Middle frontal gyrus (tissue), 1 donor: ENCODE data around the gene GAREM1.

Source experiments
- DNase-seq: peaks from one replicate; pipeline ENCODE4 v3.0.0-alpha.2; 2015; ENCODE audit warnings: low spot score; ENCODE audit errors: extremely low spot score

The GAREM1 gene

DNA sequence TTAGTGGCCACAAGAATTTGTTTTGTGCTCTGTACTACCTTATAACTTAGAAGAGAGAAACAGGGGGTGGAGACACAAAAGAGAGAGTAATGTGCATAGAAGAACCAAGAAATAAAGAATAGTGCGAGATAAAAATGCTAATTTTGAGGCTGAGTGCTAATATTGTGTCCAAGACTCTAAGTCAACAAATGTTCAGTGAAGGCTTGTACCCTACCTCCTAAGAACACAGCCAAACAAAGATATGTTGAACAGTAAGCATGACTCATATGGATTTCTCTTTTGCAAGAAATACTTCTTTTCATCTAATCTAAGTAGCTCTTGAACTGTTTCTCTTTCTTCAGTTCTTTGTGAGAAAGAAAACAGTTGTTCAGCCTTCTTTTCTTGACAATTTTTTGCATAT, 45.2 kb downstream of the GAREM1 start:
- no peak for DNase-seq

DNA sequence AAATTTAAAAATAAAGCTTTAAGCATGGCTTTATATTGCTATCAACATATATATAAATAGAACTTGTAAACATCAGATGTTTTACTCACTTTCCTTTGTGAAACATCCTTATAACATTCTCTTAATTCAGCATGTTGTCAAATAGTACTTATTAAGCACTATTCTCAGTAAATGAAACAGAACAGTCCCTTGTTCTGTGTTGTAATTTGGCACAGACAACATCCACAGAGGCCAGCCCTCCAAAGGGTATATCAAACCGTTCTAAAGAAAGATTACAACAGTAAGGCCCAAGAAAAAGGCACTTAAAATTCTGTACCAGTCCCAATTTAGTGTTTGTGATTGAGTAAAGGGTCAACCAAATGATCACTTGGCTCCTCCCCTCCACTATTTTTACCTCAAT, 46.0 kb downstream of the GAREM1 start:
- no peak for DNase-seq

DNA sequence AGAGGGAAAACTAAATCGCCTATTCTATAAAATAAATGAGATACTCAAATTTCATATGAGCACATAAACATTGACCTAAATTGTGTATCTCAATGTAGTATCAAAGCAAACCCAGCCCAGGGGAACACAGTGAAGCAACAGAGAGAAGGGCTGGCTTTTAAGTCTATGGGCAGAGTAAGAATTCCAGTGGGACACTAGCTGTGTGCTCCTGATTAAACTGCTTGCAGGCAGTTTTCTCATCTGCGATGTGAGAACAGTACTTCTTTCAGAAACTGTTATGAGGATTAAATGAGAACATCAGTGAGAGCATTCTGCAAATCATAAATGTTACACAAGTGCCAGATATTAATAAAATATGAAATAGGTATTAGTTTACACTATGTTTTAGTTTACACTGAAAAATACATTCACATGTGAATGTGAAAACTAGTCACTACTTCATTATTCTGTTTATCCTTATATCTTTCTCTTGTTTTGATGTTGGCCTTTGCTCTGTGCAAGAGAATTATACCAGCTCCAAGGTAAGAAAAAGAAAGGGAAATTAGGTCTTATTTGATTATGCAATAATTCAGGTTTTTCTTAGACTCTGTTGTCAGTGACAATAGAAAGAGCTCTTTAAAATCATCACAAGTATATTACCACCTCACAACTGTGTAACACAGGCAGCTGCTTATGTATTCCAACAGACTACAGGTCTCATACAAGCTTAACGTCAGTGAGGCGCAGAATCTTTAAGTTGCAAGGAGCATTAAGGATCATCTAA, 47.5 kb downstream of the GAREM1 start:
- no peak for DNase-seq

DNA sequence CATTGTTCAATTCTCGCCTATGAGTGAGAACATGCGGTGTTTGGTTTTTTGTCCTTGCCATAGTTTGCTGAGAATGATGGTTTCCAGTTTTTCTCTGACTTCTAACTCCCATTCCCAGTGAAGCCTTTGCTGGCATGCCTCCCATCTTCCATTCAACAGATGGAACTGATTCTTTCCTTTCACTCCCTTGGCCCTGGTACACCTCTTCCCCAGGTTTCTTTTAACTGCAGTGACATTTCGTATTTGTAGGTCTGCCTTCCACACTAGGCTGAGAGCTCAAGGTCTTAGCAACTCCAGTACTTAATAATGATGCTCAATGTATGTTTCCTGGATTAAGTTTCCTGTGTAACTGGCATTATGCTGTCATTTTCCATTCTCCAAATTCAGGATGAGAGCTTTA, 48.5 kb downstream of the GAREM1 start:
- DNase-seq = no peak

DNA sequence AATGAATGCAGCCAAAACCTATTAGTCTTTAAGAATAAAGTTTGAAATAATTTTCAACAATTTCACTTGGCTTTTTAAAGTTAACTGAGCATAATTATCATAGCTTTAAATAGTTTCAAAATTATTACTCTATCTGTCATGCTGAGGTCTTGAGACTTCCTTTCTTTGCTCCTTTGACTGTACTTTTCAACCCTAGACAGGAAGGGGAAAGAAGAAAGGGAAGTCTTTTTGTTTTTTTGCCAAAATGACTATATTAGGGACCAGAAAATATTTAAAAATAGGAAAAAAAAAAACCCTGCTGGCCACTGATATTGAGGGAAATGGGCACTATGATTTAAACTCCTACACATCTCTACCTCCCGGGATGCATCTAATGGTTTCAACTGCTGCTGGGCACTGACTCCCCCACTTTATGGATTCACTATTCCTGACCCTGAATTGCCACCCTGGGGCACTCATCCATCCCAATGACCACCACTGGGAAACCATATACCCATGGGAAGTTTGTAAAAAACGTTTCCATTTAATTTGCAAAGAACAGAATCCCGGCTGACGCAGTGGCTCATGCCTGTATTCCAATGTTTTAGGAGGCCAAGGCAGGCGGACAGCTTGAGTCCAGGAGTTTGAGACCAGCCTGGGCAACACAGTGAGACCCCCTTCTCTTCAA, 50.5 kb downstream of the GAREM1 start:
- no peak for DNase-seq

DNA sequence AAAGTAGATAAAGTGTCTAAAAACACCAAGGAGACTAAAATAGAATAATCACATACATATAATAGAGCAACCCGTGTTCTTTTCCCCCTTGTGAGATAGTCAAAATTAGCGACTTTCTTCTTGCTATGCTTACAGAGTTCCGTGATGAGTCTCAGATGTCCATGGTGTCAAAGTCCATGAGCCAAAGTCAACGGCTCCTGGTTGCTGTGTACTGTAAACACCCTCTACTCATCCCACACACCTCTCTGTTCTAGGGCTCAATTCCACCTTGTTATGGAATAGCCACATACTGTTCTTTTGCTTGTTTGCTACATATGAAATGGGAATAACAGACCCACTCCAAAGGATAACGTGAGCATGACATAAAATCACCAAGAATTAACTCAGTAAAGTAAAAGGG, 52.5 kb downstream of the GAREM1 start:
- DNase-seq = no peak

DNA sequence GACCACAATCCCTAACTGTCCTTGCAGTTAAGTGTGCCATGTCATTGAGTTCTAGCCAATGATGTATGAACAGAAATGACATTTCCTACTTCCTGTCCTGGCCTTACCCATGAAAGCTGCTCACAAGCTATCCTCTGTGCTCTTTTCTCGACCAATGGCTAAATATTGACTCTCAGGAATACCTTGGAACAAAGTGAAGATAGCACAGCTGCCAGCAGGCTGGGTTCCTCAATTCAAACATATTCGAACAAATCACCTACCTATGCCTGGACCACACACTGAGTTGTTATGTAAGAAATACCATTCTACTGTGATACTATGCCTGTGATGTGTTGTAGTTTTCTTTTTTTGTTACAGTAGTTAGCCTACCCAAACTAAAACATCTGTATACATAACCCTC, 65.1 kb downstream of the GAREM1 start:
- no peak for DNase-seq

DNA sequence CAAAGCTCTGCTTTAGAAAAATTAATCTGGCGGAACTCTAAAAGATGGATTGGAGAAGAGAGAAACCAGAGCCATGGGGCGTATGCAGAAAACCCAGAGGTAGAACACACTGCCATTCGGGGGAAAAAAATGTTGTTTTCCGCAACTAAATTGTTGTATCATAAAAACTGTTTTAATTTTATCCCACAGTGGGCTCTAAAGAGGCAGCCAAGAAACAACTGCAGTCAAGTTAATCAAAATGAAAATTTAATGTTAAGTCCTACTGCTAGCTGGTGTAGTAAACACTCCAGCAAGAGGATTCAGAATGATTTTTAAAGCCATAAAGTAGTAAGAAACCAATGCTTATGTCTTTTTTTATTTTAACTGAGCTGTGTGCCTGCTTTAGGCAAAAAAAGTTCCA, 69.1 kb downstream of the GAREM1 start:
- no peak for DNase-seq

DNA sequence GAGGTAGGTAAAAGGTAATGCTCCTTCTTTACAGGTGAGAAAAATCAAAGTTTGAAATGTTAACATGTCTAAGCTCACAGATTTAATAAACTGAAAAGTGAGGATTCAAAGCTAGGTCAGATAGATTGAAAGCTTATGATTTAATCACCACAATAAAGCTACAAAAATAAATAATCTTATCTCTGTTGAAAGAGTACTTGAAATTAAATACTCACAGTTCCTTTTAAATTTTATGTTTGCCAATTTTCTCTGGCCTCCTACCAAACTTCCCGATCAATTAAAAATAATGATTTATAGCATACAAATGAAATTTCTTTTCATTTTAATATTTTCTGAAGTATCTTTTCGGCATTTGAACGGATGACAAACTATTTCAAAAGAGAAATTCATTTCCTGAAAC, 77.3 kb downstream of the GAREM1 start:
- no peak for DNase-seq

DNA sequence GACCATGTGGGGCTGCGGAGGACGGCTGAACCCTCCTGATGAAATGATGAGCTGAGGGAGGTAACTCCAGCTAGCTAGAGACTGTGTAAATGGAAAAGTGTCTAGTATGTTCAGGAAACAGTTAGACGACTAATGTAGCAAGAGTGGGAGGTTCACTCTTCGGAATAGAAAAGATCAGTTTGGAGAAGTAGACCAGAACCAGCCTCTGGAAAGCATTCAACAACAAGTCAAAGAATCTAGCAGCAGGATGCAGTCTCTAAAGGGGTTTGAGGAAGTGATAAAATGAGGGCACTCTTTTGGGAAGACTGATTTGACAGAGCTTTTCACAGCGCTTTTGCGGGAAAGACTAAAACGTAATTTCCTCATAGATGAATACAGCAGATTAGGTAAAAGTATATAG, 79.6 kb downstream of the GAREM1 start:
- DNase-seq = no peak

DNA sequence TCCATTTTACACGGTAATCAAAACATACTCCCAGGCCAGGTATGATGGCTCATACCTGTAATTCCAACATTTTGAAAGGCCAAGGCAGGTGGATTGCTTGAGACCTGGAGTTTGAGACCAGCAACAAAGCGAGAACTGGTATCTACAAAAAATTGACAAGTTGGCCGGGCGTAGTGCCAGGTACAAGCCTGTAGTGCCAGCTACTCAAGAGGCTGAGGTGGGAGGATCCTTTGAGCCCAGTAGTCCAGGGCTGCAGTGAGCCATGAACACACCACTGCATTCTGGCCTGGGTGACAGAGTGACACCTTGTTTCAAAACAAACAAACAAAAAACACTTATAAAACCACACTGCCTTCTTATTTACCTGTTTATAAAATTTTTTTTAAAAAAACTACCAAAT, 80.8 kb downstream of the GAREM1 start:
- no peak for DNase-seq

DNA sequence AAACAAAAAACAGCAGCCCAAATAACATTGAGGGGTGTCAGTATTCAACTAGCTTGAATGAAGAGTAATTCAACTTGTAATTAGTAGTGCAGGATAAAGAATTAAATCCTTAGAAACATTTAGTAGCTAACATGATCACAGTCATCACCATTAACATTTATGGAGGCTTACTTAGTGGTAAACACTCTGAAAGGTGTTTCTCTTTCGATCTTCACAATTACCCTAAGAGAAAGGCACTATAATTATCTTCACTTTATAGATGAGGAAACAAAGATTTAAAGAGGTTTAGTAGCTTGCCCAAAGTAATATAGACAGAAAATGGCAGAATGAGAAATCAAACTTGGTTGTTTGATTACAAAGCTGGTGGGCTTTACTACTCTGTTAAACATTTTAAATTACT, 81.5 kb downstream of the GAREM1 start:
- no peak for DNase-seq

DNA sequence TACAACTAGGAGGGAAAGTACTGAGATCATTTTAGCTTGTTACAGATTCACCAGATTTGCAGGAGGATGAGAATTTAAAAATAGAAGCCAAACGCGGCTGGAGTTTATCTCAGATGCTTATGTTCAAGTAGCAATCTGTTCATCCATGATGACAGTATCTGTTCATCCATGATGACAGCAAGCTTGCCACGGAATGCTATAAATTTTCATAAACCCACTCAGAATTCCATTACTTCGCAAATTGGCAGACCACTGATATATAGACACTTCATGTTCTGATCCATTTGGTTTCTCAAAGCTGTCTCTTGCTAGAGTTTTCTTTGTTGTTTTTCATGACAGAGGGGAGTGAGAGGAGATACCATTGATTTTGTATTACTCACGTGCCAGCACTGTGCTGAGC, 84.2 kb downstream of the GAREM1 start:
- no peak for DNase-seq

DNA sequence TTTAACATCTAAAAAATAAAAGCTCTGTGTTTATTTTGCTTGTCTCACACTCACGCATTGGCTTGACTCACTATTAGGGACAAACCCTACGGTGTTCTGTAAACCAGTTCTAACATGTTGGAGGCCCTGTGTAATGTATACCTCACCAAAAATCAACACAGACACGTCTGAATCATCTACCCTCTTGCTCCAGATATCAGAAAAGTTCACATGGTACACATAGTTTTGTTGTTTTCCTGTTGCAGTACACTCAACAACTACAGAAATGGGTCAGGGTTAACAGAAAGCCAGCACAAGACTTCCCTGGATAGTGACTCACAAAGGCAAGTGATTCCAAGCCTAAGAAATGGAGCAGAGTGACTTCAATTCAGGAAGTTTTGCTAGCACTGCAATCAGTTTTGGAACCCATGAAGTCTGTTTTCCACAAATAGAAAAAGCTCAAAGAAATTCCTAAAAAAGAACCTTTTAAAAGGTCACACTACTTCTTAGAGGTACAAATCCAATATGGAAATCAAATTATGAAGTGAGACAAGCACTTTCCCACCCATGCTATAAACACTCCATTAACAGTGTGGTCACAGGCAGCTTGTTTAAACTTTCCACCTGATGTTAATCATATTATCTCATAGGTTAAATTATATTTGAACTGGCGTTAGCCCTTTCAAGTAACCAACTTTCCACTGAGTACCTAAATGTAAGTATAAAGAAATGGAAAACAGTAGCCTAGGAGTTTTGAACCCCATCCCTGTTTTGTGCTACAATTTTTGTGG, 87.4 kb downstream of the GAREM1 start:
- no peak for DNase-seq

DNA sequence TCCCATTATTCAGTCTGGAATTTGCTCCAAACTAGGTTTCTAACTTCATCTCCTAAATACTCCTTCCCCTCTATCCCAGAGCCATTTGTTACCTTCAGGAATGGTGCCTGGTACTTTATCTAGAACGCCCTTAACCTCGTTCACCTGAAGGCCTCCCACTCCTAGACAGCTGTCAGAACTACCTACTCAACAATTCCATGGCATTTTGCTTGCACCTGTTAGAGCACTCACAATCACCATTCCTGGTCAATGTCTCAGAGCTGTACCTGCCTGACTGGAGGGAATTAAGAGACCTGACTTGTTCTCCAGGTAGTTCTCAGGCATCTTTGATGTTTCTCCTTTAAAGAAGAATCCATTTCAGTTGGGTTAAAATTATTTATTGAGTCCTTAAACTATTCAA, 88.9 kb downstream of the GAREM1 start:
- DNase-seq = no peak

DNA sequence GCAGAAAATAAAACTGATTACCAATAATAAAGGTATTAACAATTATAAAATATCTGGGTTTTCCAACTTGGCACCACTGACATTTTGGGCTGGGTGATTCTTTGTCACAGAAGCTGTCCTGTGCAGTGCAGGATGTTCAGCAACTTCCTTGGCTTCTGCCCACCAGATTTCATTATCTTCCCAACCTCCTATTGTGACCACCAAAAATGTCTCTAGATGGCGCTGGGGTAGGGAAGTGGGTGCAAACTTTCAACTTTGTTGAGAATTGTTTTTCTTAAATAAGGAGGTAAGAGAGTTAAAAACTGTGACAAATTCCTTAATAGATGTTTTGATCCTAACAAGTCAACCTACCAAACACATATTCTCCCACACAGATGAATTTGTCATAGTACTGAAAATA, 90.1 kb downstream of the GAREM1 start:
- DNase-seq = no peak

DNA sequence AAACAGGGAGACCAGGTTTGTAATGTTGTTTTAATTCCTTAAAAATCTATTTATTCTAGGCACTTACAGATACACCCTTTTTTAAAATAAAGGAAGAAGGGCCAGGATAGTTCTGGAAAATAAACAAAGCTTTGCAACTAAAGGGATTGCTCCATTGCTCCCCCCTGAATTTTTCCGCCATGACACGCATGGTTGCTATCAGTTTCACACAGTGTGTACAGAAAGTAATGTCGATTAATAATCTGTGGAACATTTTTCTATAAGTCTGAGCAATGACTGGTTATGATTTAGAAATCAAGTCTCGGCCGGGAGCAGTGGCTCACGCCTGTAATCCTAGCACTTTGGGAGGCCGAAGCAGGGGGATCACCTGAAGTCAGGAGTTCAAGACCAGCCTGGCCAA, 90.8 kb downstream of the GAREM1 start:
- DNase-seq = no peak

DNA sequence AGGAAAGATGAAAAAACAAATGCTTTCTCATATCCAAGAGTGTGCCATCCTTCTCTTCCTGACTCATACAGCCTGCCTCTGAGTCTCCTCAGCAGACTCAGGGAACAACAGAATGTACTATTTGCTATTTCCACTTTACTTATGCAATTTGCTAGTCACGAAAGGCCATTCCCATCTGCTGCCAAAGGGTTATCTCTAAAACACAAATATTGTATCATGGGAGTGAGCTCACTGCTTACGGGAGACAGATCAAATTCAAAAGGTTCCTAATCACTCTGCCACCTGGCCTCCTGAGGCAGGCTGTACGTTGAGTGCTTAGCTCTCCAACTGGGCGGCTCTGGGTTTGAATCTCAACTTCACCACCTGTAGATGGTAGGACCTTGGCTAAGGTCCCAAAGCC, 92.0 kb downstream of the GAREM1 start:
- no peak for DNase-seq

DNA sequence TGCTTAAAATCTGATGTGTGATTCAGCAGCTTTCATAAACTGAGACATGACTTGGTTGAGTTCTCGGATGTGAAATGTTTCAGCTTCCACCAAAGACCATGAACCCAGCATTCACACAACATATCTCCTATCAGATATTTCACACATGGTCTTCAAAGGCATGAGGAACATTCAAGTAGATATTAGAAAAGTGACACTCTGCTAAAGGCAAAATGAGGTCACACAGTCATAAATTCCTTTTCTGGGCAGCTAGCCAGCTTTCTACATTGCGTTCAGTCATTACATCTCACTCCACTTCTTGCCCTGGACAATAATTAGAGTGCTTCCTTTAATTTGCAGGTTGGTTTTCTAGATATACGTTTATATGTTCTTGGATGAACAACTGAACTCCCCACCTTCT, 96.7 kb downstream of the GAREM1 start:
- DNase-seq = no peak

DNA sequence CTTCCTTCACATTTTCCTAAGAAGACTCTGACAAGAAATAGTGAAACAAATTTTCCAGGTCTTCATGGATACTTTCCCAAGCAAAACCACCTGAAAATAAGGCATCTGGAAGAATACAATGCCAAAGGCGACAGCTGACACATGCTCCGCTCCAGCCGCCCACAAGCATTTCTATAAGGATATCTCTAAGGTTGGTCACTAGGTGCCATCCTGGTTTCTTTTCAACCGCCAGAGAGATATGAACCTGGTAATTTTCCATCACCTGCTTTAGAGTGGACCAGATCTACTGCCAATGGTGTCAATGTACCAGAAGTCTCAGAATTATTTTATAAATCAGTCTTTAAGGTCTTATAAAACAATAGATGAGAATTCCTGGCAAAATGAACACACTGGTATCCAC, 97.2 kb downstream of the GAREM1 start:
- DNase-seq = no peak

DNA sequence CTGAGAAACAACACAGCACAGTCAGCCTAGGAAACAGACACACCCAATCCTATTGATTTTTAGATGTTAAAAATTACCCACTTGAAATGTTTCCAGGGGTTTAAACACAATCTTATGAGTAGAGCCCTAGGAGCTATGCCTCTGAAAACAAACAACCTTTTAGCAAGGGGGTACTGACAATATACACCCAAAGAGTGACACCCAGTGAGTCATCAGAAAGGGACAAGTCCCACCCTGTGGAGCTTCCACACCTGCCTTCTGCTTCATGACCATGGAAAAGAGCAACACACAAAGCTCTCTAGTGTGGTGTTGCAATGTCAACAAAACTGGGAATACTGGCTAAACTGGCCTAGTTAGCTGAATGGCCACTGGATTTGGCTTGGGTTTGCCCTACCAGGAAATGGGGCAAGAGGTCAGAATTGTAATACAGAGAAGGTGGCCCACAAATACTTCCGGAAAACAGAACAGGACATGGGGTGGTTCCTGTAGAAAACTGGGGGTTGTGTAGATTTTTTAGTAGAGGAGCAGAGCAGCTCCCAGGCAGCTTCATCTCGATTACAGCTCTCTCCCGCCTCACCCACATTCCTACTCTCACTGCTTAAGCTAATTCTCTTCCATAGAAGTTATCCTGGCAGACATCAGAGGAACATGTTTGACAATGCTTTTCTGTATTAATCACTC, 98.2 kb downstream of the GAREM1 start:
- DNase-seq = no peak

DNA sequence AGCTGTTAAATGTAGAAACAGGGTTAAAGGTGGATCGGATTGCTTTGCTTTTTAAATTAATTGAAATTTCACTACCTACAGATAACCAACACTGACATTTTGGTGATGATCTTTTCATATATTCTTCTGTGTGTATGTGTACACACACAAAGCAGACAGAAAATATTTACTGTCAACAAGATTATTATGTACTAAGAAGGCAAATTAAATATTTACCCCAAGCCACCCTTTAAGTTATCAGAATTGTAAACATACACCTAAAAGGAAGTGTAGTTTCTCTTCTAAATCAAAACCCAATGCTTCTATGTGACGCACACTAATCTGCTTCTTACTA, 98.7 kb downstream of the GAREM1 start:
- DNase-seq = no peak
